ENCODE results near the gene PLSCR5. TPM values are rescaled to one million over a fixed set of nuclear protein-coding genes. Genes with fewer than 3 reads are reported as not detected.

The PLSCR5 gene
- total RNA-seq, 2 donors from 2014 or later = not detected

- TF ChIP-seq CTCF (IDR thresholded peaks at IDR 0.05) (no peak), POLR2A (IDR thresholded peaks at IDR 0.05) (no peak)
- DNase-seq (no peak), ATAC-seq (no peak)
- intact Hi-C loops (cut with DNase I) = no loop called here
- no peaks in the 10 kb centered on the region for H3K36me3 ChIP-seq (replicated peaks in 1 of 2; ENCODE audit: insufficient read depth in 1 of 2, low read depth in 2 of 2)
- no peaks in the 10 kb centered on the region for H3K9me3 ChIP-seq
- peak overlapping the region; percentile 54 to 65 for H3K4me3 ChIP-seq
- no peaks in the 10 kb centered on the region for H3K27me3 ChIP-seq
- peaks cover 24% of the 10 kb centered on the region for H3K4me1 ChIP-seq
- WGBS, 2 donors = 43 to 47% methylated on average over 8 of the region's 8 CpGs
- peak overlapping the region; percentile 94 to 98 (median 98) for H3K27ac ChIP-seq
These were observed 60.1 kb downstream of the PLSCR5 start for GRCh38 chr3:146544929-146545528.

- WGBS, 2 donors = 0% methylated on average over 14 to 51 of the region's 51 CpGs
- H3K4me1 ChIP-seq = peaks cover 32% of the 10 kb centered on the region
- DNase-seq (peak; percentile 89 to 96 (median 92)), ATAC-seq (peak; percentile 91)
- H3K27me3 ChIP-seq = no peaks in the 10 kb centered on the region
- peak; percentile 83 to 96 (median 96) for TF ChIP-seq POLR2A (IDR thresholded peaks at IDR 0.05)
- TF ChIP-seq CTCF (IDR thresholded peaks at IDR 0.05) = peak in 2 of 7 experiments; percentile 6 to 11
- no peaks in the 10 kb centered on the region for H3K36me3 ChIP-seq (replicated peaks in 1 of 2; ENCODE audit: insufficient read depth in 1 of 2, low read depth in 2 of 2)
- peak within 1 kb of the TSS; percentile 54 to 65 for H3K4me3 ChIP-seq
- H3K9me3 ChIP-seq = no peaks in the 10 kb centered on the region
- intact Hi-C loops (cut with DNase I) = no loop called here
- H3K27ac ChIP-seq = peak within 1 kb of the TSS; percentile 94 to 98 (median 98)
These were observed 60.9 kb downstream of the PLSCR5 start, which contains the start of gene PLSCR1 for GRCh38 chr3:146544002-146544928. TSS of gene PLSCR1 (minus strand) at chr3:146544607. CDS start at chr3:146536552, 8,055 bp downstream.

- H3K36me3 ChIP-seq (replicated peaks in 1 of 2; ENCODE audit: insufficient read depth in 1 of 2, low read depth in 2 of 2) = no peaks in the 10 kb centered on the region
- no peaks in the 10 kb centered on the region for H3K9me3 ChIP-seq
- DNase-seq = peak; percentile 18 to 52 (median 40)
- whole genome bisulfite sequencing, 2 donors = 0 to 1% methylated on average over 10 of the region's 10 CpGs
- no peaks in the 10 kb centered on the region for H3K27me3 ChIP-seq
- intact Hi-C loops (cut with DNase I) = no loop called here
- TF ChIP-seq POLR2A (IDR thresholded peaks at IDR 0.05) (no peak), CTCF (IDR thresholded peaks at IDR 0.05) (no peak)
- peaks cover 34% of the 10 kb centered on the region for H3K4me1 ChIP-seq
- H3K4me3 ChIP-seq = peak overlapping the region; percentile 54 to 65
- H3K27ac ChIP-seq = peak overlapping the region; percentile 94 to 98 (median 98)
- ATAC-seq = peak; percentile 27
These were observed 61.6 kb downstream of the PLSCR5 start for GRCh38 chr3:146543461-146544001.

GRCh38 chr3:146542978-146543377, 62.2 kb downstream of the PLSCR5 start:
- Histone ChIP-seq H3K9me3 (no peaks in the 10 kb centered on the region), H3K27me3 (no peaks in the 10 kb centered on the region), H3K4me1 (peaks cover 35% of the 10 kb centered on the region), H3K36me3 (replicated peaks in 1 of 2; ENCODE audit: insufficient read depth in 1 of 2, low read depth in 2 of 2) (no peaks in the 10 kb centered on the region), H3K4me3 (peak overlapping the region in 1 of 2 donors; percentile 65), H3K27ac (peak overlapping the region; percentile 27 to 98 (median 98))
- intact Hi-C loops (cut with DNase I) = no loop called here
- ATAC-seq = no peak
- no peak for TF ChIP-seq POLR2A (IDR thresholded peaks at IDR 0.05)
- no peak for TF ChIP-seq CTCF (IDR thresholded peaks at IDR 0.05)
- 33 to 43% methylated on average over 2 of the region's 2 CpGs for WGBS, 2 donors
- no peak for DNase-seq
